ENCODE measurements around the gene NIPAL1. TPM values are rescaled to one million over a fixed set of nuclear protein-coding genes. Genes with fewer than 3 reads are reported as not detected.

Gene NIPAL1
- total RNA-seq, 1 donor from 2014 or later, result 8.1 TPM

GRCh38 chr4:48037117-48037462, 20.5 kb downstream of the NIPAL1 start:
- Histone ChIP-seq H3K4me1 (no peaks in the 10 kb centered on the region), H3K4me3 (no peak overlapping the region), H3K36me3 (no peaks in the 10 kb centered on the region), H3K27me3 (no peaks in the 10 kb centered on the region), H3K9me3 (no peaks in the 10 kb centered on the region), H3K27ac (no peak overlapping the region)
- TF ChIP-seq POLR2AphosphoS5 (IDR thresholded peaks at IDR 0.05; ENCODE audit: insufficient read depth in 1 of 2, low read depth in 1 of 2), result no peak
- no peak for TF ChIP-seq POLR2A (IDR thresholded peaks at IDR 0.05)
- no peak for TF ChIP-seq CTCF (IDR thresholded peaks at IDR 0.05)
- intact Hi-C loops (cut with DNase I), result no loop called here
- no peak for DNase-seq (ENCODE audit: extremely low spot score in 2 of 2)

DNA sequence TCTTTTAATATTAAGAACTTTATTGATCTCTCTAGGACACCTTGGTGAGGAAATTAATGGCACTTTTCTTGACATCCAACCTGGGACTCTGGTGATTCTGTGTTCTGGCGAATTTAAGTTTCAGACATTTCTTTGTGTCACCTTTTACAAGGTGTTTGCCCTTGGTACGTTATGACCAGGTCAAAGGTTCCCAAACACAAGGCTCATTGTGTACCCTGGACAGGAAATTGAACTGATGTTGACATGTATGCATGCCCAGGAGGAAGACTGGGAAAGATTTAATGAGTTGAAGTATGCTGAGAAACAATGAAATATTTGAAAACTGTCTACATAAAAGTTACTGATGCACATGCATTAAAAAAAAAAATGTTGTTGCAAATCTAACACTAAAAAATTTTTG, 22.1 kb downstream of the NIPAL1 start:
- intact Hi-C loops (cut with DNase I), result no loop called here
- H3K36me3 ChIP-seq, result no peaks in the 10 kb centered on the region
- H3K4me1 ChIP-seq, result no peaks in the 10 kb centered on the region
- H3K27me3 ChIP-seq, result no peaks in the 10 kb centered on the region
- H3K4me3 ChIP-seq, result no peak overlapping the region
- no peak for TF ChIP-seq POLR2A (IDR thresholded peaks at IDR 0.05)
- no peak for TF ChIP-seq CTCF (IDR thresholded peaks at IDR 0.05)
- no peak for TF ChIP-seq POLR2AphosphoS5 (IDR thresholded peaks at IDR 0.05; ENCODE audit: insufficient read depth in 1 of 2, low read depth in 1 of 2)
- H3K9me3 ChIP-seq, result no peaks in the 10 kb centered on the region
- no peak for DNase-seq (ENCODE audit: extremely low spot score in 2 of 2)
- H3K27ac ChIP-seq, result no peak overlapping the region

DNA sequence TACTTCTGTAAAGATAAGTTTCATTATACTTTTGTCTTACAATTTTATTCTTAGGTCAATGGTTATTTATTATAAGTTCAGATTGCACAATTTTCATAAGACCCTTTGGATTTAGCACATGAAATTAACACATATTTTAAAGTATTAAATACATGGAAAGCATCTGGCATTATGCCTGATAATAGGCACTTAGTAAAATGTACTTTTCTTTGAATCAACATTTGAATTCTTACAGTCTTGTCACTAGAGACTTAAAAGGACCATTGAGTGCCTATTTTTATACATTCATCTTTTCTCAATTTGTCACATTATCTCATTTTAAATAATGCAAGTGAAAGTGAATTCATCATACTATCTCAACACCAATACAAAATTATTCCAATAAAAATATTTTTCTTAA, 23.0 kb downstream of the NIPAL1 start:
- H3K27me3 ChIP-seq, result no peaks in the 10 kb centered on the region
- DNase-seq (ENCODE audit: extremely low spot score in 2 of 2), result no peak
- no peak overlapping the region for H3K4me3 ChIP-seq
- TF ChIP-seq CTCF (IDR thresholded peaks at IDR 0.05), result no peak
- TF ChIP-seq POLR2A (IDR thresholded peaks at IDR 0.05), result no peak
- no peak for TF ChIP-seq POLR2AphosphoS5 (IDR thresholded peaks at IDR 0.05; ENCODE audit: insufficient read depth in 1 of 2, low read depth in 1 of 2)
- no peaks in the 10 kb centered on the region for H3K9me3 ChIP-seq
- no peaks in the 10 kb centered on the region for H3K4me1 ChIP-seq
- no peak overlapping the region for H3K27ac ChIP-seq
- intact Hi-C loops (cut with DNase I), result no loop called here
- H3K36me3 ChIP-seq, result no peaks in the 10 kb centered on the region

DNA sequence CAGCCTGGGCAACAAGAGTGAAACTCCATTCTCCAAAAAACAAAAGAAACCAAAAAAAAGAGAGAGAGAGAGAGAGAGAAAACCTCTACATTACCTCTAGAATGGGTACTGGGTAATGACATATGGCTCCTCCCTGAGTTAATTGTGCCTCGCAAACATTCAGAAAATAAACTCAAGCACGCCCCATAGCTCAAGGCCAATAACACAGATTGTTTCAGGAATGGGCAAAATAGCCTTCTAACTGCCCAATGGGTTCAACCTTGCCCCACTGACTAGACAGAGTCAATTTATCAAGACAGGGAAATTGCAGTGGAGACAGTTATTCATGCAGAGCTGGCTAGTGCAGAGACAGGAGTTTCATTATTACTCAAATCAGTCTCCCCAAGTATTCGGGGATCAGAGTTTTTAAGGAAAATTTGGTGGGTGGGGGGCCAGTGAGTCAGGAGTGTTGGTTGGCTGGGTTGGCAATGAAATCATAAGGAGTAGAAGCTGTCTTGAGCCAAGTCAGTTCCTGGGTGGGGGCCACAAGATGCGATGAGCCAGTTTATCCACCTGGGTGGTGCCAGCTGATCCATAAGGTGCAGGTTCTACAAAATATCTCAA, 25.1 kb downstream of the NIPAL1 start:
- Histone ChIP-seq H3K27ac (no peak overlapping the region), H3K36me3 (no peaks in the 10 kb centered on the region), H3K4me3 (no peak overlapping the region), H3K9me3 (no peaks in the 10 kb centered on the region), H3K27me3 (no peaks in the 10 kb centered on the region), H3K4me1 (no peaks in the 10 kb centered on the region)
- intact Hi-C loops (cut with DNase I), result no loop called here
- TF ChIP-seq POLR2AphosphoS5 (IDR thresholded peaks at IDR 0.05; ENCODE audit: insufficient read depth in 1 of 2, low read depth in 1 of 2) (no peak), POLR2A (IDR thresholded peaks at IDR 0.05) (no peak), CTCF (IDR thresholded peaks at IDR 0.05) (no peak)
- DNase-seq (ENCODE audit: extremely low spot score in 2 of 2), result no peak

DNA sequence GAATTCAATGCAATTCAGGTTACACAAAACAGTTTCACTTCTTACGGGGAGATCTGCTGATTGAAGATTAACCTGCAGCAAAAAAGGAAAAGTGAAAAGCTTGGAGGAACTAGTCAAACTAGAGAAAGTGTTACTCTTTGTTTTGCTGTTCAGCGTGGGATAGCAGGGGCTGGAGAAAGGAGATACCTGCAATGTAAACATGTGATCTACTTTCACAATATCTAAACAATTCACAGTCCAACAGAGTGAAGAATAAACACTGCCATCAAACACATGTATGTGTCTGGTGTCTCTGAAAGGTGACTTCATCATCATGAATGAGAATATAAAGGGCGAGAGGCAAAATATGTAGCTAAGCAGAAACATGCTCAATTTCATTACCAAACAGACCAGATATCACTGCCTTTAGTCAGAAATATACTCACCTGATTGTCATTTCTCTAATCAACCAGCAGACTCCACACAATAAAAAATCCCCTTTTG, 26.4 kb downstream of the NIPAL1 start:
- H3K27ac ChIP-seq, result no peak overlapping the region
- H3K9me3 ChIP-seq, result no peaks in the 10 kb centered on the region
- peaks cover 5% of the 10 kb centered on the region for H3K4me1 ChIP-seq
- no peaks in the 10 kb centered on the region for H3K27me3 ChIP-seq
- intact Hi-C loops (cut with DNase I), result no loop called here
- TF ChIP-seq POLR2A (IDR thresholded peaks at IDR 0.05) (no peak), POLR2AphosphoS5 (IDR thresholded peaks at IDR 0.05; ENCODE audit: insufficient read depth in 1 of 2, low read depth in 1 of 2) (no peak), CTCF (IDR thresholded peaks at IDR 0.05) (no peak)
- H3K36me3 ChIP-seq, result no peaks in the 10 kb centered on the region
- DNase-seq (ENCODE audit: extremely low spot score in 2 of 2), result no peak
- no peak overlapping the region for H3K4me3 ChIP-seq
